ENCODE results near the gene SNAP91.
A peak's percentile ranks its signal among the peaks of the same experiment; 100 is the strongest.
"Not testable (repeated sequence)": the region's sequence is repeated elsewhere in the genome, so short reads cannot be mapped to it uniquely, and the experiment has no call there.

The SNAP91 gene, protein sequence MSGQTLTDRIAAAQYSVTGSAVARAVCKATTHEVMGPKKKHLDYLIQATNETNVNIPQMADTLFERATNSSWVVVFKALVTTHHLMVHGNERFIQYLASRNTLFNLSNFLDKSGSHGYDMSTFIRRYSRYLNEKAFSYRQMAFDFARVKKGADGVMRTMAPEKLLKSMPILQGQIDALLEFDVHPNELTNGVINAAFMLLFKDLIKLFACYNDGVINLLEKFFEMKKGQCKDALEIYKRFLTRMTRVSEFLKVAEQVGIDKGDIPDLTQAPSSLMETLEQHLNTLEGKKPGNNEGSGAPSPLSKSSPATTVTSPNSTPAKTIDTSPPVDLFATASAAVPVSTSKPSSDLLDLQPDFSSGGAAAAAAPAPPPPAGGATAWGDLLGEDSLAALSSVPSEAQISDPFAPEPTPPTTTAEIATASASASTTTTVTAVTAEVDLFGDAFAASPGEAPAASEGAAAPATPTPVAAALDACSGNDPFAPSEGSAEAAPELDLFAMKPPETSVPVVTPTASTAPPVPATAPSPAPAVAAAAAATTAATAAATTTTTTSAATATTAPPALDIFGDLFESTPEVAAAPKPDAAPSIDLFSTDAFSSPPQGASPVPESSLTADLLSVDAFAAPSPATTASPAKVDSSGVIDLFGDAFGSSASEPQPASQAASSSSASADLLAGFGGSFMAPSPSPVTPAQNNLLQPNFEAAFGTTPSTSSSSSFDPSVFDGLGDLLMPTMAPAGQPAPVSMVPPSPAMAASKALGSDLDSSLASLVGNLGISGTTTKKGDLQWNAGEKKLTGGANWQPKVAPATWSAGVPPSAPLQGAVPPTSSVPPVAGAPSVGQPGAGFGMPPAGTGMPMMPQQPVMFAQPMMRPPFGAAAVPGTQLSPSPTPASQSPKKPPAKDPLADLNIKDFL

GRCh38 chr6:83708970-83709747 is at the start of gene SNAP91:
TSS of gene SNAP91 (minus strand) at chr6:83709101. CDS start at chr6:83707927, 1,174 bp downstream.
- TF ChIP-seq, protein P1, sequence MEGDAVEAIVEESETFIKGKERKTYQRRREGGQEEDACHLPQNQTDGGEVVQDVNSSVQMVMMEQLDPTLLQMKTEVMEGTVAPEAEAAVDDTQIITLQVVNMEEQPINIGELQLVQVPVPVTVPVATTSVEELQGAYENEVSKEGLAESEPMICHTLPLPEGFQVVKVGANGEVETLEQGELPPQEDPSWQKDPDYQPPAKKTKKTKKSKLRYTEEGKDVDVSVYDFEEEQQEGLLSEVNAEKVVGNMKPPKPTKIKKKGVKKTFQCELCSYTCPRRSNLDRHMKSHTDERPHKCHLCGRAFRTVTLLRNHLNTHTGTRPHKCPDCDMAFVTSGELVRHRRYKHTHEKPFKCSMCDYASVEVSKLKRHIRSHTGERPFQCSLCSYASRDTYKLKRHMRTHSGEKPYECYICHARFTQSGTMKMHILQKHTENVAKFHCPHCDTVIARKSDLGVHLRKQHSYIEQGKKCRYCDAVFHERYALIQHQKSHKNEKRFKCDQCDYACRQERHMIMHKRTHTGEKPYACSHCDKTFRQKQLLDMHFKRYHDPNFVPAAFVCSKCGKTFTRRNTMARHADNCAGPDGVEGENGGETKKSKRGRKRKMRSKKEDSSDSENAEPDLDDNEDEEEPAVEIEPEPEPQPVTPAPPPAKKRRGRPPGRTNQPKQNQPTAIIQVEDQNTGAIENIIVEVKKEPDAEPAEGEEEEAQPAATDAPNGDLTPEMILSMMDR (conservative IDR thresholded peaks at IDR 0.05; ENCODE audit: low read depth, low read length), result no peak
- H3K4me3 ChIP-seq (ENCODE audit: low read length), result peak within 1 kb of the TSS; percentile 63
- no peak for DNase-seq (ENCODE audit: low read depth)

DNA sequence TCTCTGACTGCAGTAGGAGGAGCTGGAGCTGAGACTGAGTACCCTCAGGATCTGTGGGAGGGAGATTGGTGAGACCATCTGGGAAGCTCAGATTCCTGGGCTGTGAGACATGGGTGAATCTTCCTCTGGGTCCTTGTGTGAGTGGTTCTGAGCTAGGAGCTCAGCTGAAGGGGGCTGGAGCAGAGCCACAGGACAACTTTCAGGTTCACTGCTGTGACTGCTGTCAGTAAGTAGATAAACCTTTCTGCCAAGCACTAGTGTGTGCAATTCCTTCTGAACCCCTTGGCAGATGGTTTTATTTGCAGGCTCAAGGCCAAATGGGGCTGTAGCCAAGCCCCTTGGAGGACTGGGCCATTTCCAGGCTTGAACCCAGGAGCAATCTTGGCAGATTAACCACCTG is 49.6 kb upstream of the SNAP91 start:
- no peak for DNase-seq (ENCODE audit: low read depth)
- TF ChIP-seq, protein P1 (conservative IDR thresholded peaks at IDR 0.05; ENCODE audit: low read depth, low read length), result no peak
- no peak overlapping the region for H3K4me3 ChIP-seq (ENCODE audit: low read length)

- TF ChIP-seq, protein P1 (conservative IDR thresholded peaks at IDR 0.05; ENCODE audit: low read depth, low read length), result no peak
- H3K4me3 ChIP-seq (ENCODE audit: low read length), result no peak overlapping the region
- no peak for DNase-seq (ENCODE audit: low read depth)
These were observed 48.1 kb upstream of the SNAP91 start for GRCh38 chr6:83757021-83757420.

- H3K4me3 ChIP-seq (ENCODE audit: low read length), result no peak overlapping the region
- DNase-seq (ENCODE audit: low read depth), result no peak
- TF ChIP-seq, protein P1 (conservative IDR thresholded peaks at IDR 0.05; ENCODE audit: low read depth, low read length), result no peak
These were observed 47.7 kb upstream of the SNAP91 start for GRCh38 chr6:83756565-83756964.

DNA sequence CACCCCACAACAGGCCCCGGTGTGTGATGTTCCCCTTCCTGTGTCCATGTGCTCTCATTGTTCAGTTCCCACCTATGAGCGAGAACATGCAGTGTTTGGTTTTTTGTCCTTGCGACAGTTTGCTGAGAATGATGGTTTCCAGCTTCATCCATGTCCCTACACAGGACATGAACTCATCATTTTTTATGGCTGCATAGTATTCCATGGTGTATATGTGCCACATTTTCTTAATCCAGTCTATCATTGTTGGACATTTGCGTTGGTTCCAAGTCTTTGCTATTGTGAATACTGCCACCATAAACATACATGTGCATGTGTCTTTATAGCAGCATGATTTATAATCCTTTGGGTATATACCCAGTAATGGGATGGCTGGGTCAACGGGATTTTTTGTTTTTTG is 43.5 kb upstream of the SNAP91 start:
- H3K4me3 ChIP-seq (ENCODE audit: low read length); DNase-seq (ENCODE audit: low read depth): not testable (repeated sequence)

DNA sequence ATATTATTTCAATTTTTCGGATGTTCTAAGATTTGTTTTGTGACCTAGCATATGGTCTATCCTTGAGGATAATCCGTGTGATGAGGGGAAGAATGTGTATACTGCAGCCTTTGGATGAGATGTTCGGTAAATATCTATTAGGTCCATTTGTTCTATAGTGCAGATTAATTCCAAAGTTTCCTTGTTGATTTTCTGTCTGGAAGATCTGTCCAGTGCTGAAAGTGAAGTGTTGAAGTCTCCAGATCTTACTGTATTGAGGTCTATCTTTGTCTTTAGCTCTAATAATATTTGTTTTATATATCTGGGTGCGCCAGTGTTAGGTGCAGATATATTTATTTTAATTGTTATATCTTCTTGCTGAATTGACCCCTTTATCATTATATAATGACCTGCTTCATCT is 32.2 kb upstream of the SNAP91 start:
- DNase-seq (ENCODE audit: low read depth), result no peak
- no peak overlapping the region for H3K4me3 ChIP-seq (ENCODE audit: low read length)
- TF ChIP-seq, protein P1 (conservative IDR thresholded peaks at IDR 0.05; ENCODE audit: low read depth, low read length), result no peak

DNA sequence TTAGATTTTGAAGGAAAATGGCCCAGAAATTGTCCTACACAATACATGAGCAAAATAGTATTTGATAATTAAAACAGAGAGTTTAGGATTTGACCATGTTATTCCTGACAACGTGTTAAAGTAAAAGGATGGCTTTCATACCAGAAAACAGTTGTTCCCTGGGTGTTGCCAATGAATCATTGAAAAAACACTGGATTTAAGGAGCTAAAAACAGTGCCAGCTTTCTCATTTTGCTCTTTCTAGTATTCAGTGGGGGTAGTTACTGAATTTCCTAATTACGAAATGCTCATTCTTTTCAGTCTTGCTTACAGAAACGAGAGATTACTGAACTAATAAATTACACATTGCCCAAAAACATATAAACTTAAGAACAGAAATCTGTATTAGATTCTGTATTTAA is 26.6 kb upstream of the SNAP91 start:
- no peak for DNase-seq (ENCODE audit: low read depth)
- no peak overlapping the region for H3K4me3 ChIP-seq (ENCODE audit: low read length)
- TF ChIP-seq, protein P1 (conservative IDR thresholded peaks at IDR 0.05; ENCODE audit: low read depth, low read length), result no peak

Measured in retinal pigment epithelial cell (primary cell).